Mucosa of descending colon (tissue), 3 donors: ENCODE results near the gene PEDS1. TPM values are rescaled to one million over a fixed set of nuclear protein-coding genes. Genes with fewer than 3 reads are reported as not detected.
A peak's percentile ranks its signal among the peaks of the same experiment; 100 is the strongest.
"Not testable (repeated sequence)": the region's sequence is repeated elsewhere in the genome, so short reads cannot be mapped to it uniquely, and the experiment has no call there.

ENCODE experiments used
- ATAC-seq: fragments of 200-7000 bp; cut with Tn5 transposase; one replicate; pipeline ENCODE4 v1.9.1; 2020; ENCODE audit warnings: mild to moderate bottlenecking, moderate library complexity
- DNase-seq, 3 donors: peaks; one replicate each; pipeline ENCODE4 v3.0.0-alpha.2; 2020
- H3K36me3 ChIP-seq: fragments of 200-600 bp; one replicate; pipeline ENCODE4 v1.8.0; 2021; ENCODE audit warnings: low read depth, mild to moderate bottlenecking
- H3K4me1 ChIP-seq: fragments of 200-600 bp; one replicate; pipeline ENCODE4 v1.8.0; 2021; ENCODE audit warnings: low read depth, mild to moderate bottlenecking
- H3K4me3 ChIP-seq: fragments of 200-600 bp; one replicate; pipeline ENCODE4 v1.8.0; 2021; ENCODE audit warnings: mild to moderate bottlenecking
- H3K9me3 ChIP-seq: fragments of 200-600 bp; one replicate; pipeline ENCODE4 v1.8.0; 2021; ENCODE audit warnings: mild to moderate bottlenecking
- intact Hi-C, 2 donors: fragments of 100-400 bp; cut with DNase I in 1 of 2; cut with micrococcal nuclease in 1 of 2; formaldehyde crosslinking; loops; one replicate each; pipeline versions ENCODE4 v1.11.0 to v1.11.1; 2022; cut with DNase I, micrococcal nuclease
- total RNA-seq, 3 donors: library from RNA; stranded (reverse); fragmentation: NEBNext Ultra II Directional in 2 of 3; extraction: Animal tissue kit (Norgen Biotek cat#: 25700) in 2 of 3; gene quantifications; one replicate each; pipeline versions ENCODE4 v1.2.1 to v1.2.4, GENCODE V29; 2021 to 2023
- TF ChIP-seq, protein P1 (sequence below): fragments of 200-600 bp; IDR thresholded peaks from one replicate; pipeline ENCODE4 v1.8.0; 2022; ENCODE audit warnings: antibody characterized with exemption, mild to moderate bottlenecking
- donor health status: DM: no; HTN: no; CAD: no; lungs with moderate emphysema.
- donor health status: DM: no; HTN: no; CAD: no.
- donor health status: DM: no; HTN: yes; CAD: no.

PEDS1 gene
- total RNA-seq, 3 donors from 2014 or later: 21.2 to 34.3 (median 23.3) TPM

DNA sequence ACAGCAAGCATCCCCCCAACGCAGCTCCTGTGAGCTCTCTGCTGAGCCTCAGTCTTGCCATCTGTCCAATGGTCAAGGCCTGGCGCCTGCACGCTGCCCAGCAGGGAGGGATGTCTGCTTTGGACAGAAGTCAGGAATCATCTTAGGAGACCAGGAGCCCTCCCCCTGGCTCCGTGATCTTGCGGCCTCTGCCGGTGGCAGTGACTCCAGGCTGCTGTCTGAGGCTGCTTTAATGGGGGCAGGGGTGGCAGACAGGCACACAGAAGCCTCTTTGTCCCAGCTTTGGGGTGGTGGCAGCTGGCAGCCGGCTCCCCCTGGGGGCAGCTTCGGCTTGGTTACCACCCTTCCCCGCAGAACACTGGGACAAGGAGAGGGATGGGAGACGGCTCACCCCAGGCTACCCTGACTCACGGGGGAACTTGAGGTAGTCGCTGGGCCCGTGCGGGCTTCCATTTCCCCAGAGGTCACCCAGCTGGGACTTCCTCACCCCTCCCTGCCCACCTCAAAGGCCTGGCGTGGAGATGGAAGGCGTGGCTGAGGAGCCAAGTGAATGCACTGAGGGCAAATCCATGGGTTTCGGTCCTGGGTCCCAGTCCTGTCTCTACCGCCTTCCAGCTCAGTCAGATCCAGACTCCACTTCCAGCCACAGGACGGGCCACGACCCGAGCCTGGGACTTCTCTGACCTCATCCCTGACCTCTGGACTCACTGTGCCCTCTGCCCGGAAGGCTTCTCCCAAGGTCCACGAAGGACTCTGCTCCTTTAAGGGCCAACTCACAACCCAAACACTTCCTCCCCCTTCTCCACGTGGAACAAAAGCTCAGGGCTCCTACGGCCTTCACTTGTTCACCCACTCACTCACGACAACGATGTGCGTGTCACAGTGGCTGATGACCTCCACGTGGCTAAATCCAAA, 14.8 kb downstream of the PEDS1 start:
- H3K36me3 ChIP-seq: peaks cover 4% of the 10 kb centered on the region
- TF ChIP-seq, protein P1, sequence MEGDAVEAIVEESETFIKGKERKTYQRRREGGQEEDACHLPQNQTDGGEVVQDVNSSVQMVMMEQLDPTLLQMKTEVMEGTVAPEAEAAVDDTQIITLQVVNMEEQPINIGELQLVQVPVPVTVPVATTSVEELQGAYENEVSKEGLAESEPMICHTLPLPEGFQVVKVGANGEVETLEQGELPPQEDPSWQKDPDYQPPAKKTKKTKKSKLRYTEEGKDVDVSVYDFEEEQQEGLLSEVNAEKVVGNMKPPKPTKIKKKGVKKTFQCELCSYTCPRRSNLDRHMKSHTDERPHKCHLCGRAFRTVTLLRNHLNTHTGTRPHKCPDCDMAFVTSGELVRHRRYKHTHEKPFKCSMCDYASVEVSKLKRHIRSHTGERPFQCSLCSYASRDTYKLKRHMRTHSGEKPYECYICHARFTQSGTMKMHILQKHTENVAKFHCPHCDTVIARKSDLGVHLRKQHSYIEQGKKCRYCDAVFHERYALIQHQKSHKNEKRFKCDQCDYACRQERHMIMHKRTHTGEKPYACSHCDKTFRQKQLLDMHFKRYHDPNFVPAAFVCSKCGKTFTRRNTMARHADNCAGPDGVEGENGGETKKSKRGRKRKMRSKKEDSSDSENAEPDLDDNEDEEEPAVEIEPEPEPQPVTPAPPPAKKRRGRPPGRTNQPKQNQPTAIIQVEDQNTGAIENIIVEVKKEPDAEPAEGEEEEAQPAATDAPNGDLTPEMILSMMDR: no peak
- ATAC-seq: peak; percentile 38
- intact Hi-C loops: no loop called here
- H3K4me1 ChIP-seq: no peaks in the 10 kb centered on the region
- no peak overlapping the region for H3K4me3 ChIP-seq
- no peaks in the 10 kb centered on the region for H3K9me3 ChIP-seq
- no peak for DNase-seq

DNA sequence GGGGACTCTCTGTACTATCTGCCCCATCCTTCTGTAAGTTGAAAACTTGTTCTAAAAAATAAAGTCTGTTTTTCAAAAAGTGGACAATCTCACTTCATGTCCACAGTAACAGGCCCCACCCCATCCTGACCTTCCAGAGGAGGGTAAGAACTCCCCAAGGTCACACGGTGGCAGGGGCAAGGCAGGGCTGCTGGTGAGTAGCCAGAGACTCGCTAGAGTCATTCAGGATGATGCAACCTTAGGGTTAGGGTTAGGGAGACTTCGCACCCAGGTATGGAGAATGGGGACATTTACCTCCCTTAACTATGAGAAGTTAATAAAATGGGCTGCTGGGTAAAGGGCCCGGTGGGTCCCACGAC, 15.4 kb downstream of the PEDS1 start:
- Histone ChIP-seq H3K36me3 (peaks cover 3% of the 10 kb centered on the region), H3K4me1 (no peaks in the 10 kb centered on the region), H3K9me3 (no peaks in the 10 kb centered on the region), H3K4me3 (no peak overlapping the region)
- no peak for DNase-seq
- TF ChIP-seq, protein P1: no peak
- intact Hi-C loops: no loop called here
- ATAC-seq: no peak

DNA sequence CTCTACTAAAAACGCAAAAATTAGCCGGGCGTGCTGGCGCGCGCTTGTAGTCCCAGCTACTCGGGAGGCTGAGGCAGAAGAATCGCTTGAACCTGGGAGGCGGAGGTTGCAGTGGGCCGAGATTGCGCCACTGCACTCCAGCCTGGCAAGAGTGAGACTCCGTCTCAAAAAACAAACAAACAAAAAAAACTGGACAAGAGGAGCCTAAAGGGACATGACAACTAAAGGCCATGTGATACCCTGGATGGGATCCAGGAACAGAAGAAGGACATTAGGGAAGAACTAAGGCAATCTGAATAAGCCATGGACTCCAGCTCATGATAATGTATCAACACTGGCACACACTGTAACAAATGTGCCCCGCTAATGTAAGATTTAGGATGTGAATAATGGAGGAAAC, 15.8 kb downstream of the PEDS1 start:
- intact Hi-C loops, DNase-seq, H3K4me1 ChIP-seq, ATAC-seq, H3K9me3 ChIP-seq, H3K4me3 ChIP-seq, H3K36me3 ChIP-seq: not testable (repeated sequence)

DNA sequence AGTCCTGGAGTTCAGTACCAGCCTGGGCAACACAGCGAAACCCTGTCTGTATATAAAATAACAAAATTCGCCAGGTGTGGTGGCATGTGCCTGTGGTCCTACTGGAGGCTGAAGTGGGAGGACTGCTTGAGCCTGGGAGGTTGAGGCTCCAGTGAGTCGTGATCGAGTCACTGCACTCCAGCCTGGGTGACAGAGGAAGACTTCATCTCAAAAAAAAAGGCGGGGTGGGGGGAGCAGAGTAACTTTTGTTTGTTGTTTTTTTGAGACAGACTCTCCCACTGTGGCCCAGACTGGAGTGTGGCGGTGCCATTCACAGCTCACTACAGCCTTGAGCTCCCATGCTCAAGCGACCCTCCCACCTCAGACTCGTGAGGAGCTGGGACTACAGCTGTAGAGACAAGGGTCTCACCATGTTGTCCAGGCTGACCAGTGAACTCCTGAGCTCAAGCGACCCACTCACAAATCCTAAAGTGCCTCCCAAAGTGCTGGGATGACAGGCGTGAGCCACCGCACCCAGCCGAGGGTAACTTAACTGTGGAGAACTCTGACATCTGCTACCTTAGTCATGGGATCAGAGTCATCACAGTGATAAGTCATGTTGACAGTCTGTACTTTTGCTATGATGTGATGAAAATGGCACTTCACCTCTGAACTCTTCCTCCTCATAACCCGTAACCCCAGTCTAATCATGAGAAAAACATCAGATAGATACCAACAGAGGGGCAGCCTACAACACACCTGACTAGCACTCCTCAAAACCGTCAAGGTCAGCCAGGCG, 16.5 kb downstream of the PEDS1 start:
- intact Hi-C loops: no loop called here
- no peaks in the 10 kb centered on the region for H3K36me3 ChIP-seq
- ATAC-seq: peak; percentile 45
- no peaks in the 10 kb centered on the region for H3K4me1 ChIP-seq
- DNase-seq: no peak
- TF ChIP-seq, protein P1: no peak
- H3K4me3 ChIP-seq: no peak overlapping the region
- no peaks in the 10 kb centered on the region for H3K9me3 ChIP-seq

DNA sequence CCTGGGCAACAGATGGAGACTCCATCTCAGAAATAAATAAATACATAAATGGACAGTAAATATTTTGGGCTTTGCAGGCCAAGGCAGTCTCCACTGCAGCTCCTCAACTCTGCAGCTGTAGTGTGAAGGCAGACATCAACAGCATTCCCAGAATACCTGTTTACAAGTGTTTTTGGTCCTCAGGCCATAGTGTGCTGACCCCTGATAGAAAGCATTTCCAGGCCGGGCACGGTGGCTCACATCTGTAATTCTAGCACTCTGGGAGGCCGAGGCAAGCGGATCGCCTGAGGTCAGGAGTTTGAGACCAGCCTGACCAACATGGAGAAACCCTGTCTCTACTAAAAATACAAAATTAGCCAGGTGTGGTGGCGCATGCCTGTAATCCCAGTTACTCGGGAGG, 18.4 kb downstream of the PEDS1 start:
- H3K4me1 ChIP-seq, H3K36me3 ChIP-seq, ATAC-seq, DNase-seq, H3K9me3 ChIP-seq, H3K4me3 ChIP-seq, intact Hi-C loops: not testable (repeated sequence)

DNA sequence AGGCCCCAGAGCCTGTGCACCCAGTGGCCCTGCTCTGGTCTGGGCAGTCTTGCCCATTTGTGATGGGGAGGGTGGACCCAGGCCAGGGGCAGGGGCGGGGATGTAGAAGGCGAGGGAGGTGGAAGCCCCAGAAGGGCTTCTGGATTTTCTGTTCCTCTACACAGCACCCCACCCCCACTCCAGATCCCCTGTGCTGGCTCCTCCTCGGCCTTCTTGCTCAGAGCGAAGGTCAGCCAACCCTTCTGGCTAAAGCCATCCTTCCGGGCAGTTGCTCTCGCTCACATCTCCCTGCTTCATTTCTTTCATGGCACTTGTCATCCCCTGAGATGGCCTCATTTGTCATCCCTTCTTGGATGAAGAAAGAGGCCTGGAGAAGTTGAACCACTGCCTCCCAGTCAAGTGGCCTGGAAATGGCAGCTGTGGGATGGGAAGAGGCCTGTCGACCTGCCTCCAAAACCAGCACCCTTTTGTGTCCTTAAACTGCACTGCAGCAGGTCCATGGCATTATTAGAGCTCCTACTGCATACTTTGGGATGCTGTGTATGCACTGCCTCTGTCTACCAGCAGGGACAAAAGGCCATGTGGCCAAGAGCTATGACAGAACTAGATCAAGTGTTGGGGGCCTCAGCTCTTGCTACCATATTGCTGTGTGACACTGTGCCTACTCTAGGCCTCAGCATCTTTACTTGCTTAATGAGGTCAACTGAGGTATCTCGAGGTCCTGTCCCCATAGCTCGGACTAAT, 19.9 kb downstream of the PEDS1 start:
- DNase-seq (no peak), ATAC-seq (no peak)
- Histone ChIP-seq H3K4me3 (no peak overlapping the region), H3K4me1 (no peaks in the 10 kb centered on the region), H3K9me3 (no peaks in the 10 kb centered on the region), H3K36me3 (peaks cover 2% of the 10 kb centered on the region)
- intact Hi-C loops: no loop called here
- TF ChIP-seq, protein P1: no peak
